Astrocyte of the spinal cord (primary cell): Measurements from ENCODE around the gene ARL4D.

Experiments
- DNase-seq: peaks from one replicate; pipeline ENCODE4 v3.0.0; 2011; ENCODE audit warnings: low read depth, low spot score
- H3K4me3 ChIP-seq: 2 replicates; pipeline ENCODE4 v1.5.1; 2011; ENCODE audit warnings: low read depth, mild to moderate bottlenecking, low read length, moderate library complexity
- in situ Hi-C: cut with HindIII; loops from 2 replicates; pipeline ENCODE4 v1.10.0; 2017; ENCODE audit warnings: low sequenced_read_pairs
- TF ChIP-seq, protein P1 (sequence below): IDR thresholded peaks from 2 replicates; pipeline ENCODE4 v1.5.1; 2012; ENCODE audit warnings: low read depth, mild to moderate bottlenecking, low read length, inconsistent platforms

Gene ARL4D

DNA sequence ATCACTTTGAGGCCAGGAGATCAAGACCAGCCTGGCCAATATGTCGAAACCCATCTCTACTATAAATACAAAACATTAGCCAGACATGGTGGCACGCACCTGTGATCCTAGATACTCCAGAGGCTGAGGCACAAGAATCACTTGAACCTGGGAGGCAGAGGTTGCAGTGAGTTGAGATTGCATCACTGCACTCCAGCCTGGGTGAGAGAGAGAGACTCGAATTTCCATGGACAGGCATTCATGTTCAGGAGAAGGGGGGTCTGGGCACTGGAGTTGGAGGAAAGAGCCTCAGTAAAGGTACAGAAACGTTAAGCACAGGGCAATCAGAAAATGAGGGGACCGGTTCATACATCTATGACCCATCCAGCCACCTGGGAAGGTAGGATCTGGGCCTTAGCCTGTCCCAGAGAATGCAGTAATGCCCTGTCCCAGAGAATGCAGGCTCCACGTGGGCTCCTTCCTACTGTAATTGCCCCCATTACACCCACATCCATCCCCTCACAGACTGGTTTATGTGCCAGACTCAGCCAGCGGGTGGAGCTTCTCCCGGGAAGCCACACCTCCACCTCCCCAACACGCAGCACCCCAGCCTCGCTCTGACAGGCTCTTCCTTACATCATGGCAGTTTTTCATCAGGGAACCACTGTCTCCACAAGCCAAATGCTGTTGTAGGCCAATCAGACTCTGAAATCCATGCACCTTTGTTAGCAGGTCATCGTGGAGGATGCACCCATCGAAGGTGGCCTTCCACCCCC, 21.6 kb upstream of the ARL4D start:
- TF ChIP-seq, protein P1, sequence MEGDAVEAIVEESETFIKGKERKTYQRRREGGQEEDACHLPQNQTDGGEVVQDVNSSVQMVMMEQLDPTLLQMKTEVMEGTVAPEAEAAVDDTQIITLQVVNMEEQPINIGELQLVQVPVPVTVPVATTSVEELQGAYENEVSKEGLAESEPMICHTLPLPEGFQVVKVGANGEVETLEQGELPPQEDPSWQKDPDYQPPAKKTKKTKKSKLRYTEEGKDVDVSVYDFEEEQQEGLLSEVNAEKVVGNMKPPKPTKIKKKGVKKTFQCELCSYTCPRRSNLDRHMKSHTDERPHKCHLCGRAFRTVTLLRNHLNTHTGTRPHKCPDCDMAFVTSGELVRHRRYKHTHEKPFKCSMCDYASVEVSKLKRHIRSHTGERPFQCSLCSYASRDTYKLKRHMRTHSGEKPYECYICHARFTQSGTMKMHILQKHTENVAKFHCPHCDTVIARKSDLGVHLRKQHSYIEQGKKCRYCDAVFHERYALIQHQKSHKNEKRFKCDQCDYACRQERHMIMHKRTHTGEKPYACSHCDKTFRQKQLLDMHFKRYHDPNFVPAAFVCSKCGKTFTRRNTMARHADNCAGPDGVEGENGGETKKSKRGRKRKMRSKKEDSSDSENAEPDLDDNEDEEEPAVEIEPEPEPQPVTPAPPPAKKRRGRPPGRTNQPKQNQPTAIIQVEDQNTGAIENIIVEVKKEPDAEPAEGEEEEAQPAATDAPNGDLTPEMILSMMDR = no peak
- no peak for DNase-seq
- H3K4me3 ChIP-seq = no peak overlapping the region
- in situ Hi-C loops = no loop called here

DNA sequence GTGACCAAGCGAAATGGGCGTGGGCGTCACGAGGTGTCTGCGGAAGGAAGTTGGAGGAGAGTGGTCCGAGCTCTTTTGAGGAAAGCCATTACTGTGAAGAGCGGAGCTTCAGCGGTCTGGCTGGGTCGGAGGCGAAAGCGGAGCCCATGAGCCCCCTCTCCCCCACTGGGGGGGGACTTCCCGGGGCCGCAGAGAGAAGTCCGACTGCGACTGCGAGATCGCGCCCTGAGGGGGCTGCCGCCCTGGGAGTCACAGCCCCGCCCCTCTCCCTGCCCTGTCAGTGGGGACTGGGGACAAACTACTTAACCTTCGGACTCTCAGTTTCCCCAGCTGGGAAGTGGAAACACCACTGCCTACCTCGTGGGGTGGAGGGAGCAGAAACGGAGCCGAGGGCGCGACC, 20.0 kb upstream of the ARL4D start:
- in situ Hi-C loops = no loop called here

DNA sequence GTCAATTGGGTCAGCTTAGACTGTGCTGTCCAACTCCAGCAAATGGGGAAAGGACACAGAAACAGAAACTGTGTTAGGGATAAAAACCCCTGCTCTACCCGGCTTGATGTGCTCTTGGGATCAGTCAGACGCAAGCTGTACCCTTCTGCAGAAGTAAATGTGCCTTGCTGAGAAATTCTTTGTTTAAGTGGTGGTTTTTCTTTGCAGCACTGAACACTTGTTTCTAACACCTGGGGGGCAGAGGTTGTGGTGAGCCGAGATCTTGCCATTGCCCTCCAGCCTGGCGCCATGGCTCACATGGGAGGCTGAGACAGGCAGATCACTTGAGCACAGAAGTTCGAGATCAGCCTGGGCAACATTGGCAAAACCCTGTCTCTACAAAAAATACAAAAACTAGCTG, 18.5 kb upstream of the ARL4D start:
- TF ChIP-seq, protein P1 = no peak
- no peak overlapping the region for H3K4me3 ChIP-seq
- DNase-seq = no peak
- in situ Hi-C loops = no loop called here

More for the DNA sequence above, 20.0 kb upstream of the ARL4D start:
- H3K4me3 ChIP-seq = no peak overlapping the region
- TF ChIP-seq, protein P1 = no peak
- DNase-seq = no peak

DNA sequence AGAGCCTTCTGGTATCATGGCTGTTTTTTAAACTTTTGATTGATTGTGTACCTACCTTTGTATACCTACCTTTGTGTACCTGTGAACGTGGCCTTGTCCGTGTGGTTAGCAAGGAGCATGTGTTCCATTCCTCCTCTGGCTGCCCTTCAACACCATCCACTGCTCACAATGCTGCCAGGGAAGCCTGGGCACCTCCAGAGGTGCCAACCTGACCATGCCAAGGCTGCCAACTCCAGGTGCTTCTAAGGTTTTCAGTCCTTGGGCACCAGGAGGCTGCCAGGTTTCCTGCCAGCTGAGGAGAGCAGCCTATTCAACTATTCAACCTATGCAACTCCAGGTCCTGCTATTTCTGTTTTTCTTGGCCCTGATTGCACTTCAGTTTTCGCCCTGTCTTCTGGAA, 17.6 kb upstream of the ARL4D start:
- in situ Hi-C loops = no loop called here
- no peak overlapping the region for H3K4me3 ChIP-seq
- TF ChIP-seq, protein P1 = no peak
- DNase-seq = no peak

DNA sequence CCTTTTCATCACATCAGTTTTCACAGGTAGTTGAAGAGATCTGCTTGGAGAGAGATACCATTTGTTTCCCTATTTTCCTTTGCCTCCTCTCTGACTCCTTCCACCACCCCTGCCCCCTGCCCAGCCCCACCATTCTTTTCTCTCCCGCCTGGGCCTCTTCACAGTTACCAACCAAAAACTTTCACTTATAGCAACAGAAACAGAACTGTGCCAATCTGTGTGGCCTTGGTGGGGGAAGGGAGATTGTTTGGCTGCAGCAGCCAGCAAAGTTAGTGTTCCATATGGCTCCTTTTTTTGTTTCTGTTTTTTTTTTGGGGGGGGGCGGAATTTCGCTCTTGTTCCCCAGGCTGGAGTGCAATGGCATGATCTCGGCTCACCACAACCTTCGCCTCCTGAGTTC, 17.2 kb upstream of the ARL4D start:
- TF ChIP-seq, protein P1 = no peak
- in situ Hi-C loops = no loop called here

DNA sequence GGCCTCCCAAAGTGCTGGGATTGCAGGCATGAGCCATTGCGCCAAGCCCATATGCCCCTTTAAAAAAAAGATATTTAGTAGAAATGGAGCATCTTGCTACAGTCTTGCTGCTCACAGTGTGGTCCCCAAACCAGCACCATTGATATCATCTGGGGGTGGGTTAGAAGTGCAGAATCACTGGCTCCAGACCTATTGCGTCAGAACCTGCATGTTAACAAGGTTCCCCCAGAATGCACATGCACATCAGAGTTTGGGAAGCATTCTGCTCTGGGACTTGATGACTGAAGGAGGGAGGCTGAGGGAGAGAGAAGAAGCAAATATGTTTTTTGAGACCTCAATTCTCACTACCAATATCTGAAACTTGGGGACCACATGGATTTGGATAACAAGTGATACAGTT, 16.0 kb upstream of the ARL4D start:
- DNase-seq = no peak
- H3K4me3 ChIP-seq = no peak overlapping the region
- in situ Hi-C loops = no loop called here
- TF ChIP-seq, protein P1 = no peak

More for the DNA sequence above, 17.2 kb upstream of the ARL4D start:
- no peak overlapping the region for H3K4me3 ChIP-seq
- DNase-seq = no peak

DNA sequence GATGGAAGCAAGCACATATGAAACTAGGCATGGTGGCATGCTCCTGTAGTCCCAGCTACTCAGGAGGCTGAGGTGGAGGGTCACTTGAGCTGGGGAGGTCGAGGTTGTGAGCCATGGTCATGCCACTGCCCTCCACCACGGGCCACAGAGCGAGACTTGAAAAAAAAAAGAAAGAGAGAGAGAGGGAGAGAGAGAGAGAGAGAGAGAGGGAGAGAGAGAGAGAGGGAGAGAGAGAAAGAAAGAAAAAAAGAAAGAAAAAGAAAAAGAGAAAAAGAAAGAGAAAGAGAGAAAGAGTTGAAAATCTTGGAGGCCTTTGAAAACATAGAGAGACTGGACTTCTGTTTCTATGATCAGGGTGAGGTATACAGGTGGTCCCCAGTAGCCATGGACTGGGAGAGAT, 15.4 kb upstream of the ARL4D start:
- in situ Hi-C loops = no loop called here
- DNase-seq = no peak
- H3K4me3 ChIP-seq = no peak overlapping the region
- TF ChIP-seq, protein P1 = no peak
